KMS-11 (cell line): ENCODE data around the gene HDAC10.

Experiments used
- H2AFZ ChIP-seq: fragments of 200-600 bp; sonication (generic); 2 replicates; pipeline ENCODE4 v1.6.1; 2016; ENCODE audit warnings: antibody characterized with exemption, mixed run types, low read depth
- H3K27ac ChIP-seq: fragments of 200-600 bp; sonication (generic); 2 replicates; pipeline ENCODE4 v1.6.1; 2016; ENCODE audit warnings: mild to moderate bottlenecking, mixed run types
- H3K27me3 ChIP-seq: fragments of 200-600 bp; sonication (generic); 2 replicates; pipeline ENCODE4 v1.6.1; 2017; ENCODE audit warnings: mild to moderate bottlenecking, low read depth, mixed run types, moderate library complexity; ENCODE audit not compliant: insufficient read depth
- H3K36me3 ChIP-seq: fragments of 200-600 bp; sonication (generic); 2 replicates; pipeline ENCODE4 v1.6.1; 2017; ENCODE audit warnings: mild to moderate bottlenecking, mixed run types; ENCODE audit not compliant: insufficient read depth
- H3K4me1 ChIP-seq: fragments of 200-600 bp; sonication (generic); 2 replicates; pipeline ENCODE4 v1.6.1; 2016; ENCODE audit warnings: mild to moderate bottlenecking, low read depth, mixed run types; ENCODE audit not compliant: poor library complexity, severe bottlenecking
- H3K4me2 ChIP-seq: fragments of 200-600 bp; sonication (generic); 2 replicates; pipeline ENCODE4 v1.7.0; 2016; ENCODE audit warnings: mild to moderate bottlenecking, mixed run types
- H3K4me3 ChIP-seq: fragments of 200-600 bp; sonication (generic); IDR thresholded peaks from 2 replicates; pipeline ENCODE4 v1.6.1; 2017; ENCODE audit warnings: low read depth, low read length, mixed read lengths; ENCODE audit not compliant: insufficient read depth
- H3K79me2 ChIP-seq: fragments of 200-600 bp; sonication (generic); 2 replicates; pipeline ENCODE4 v1.6.1; 2016; ENCODE audit warnings: low read depth, mixed run types; ENCODE audit not compliant: insufficient read depth
- H3K9ac ChIP-seq: fragments of 200-600 bp; sonication (generic); 2 replicates; pipeline ENCODE4 v1.6.1; 2016; ENCODE audit warnings: mild to moderate bottlenecking, mixed run types
- H4K20me1 ChIP-seq: fragments of 200-600 bp; sonication (generic); 2 replicates; pipeline ENCODE4 v1.6.1; 2016; ENCODE audit warnings: mild to moderate bottlenecking, mixed run types; ENCODE audit not compliant: insufficient read depth
- CTCF ChIP-seq: fragments of 200-600 bp; sonication (generic); conservative IDR thresholded peaks from 2 replicates; pipeline ENCODE4 v1.6.1; 2017; ENCODE audit warnings: low read depth, mild to moderate bottlenecking, antibody characterized with exemption, low read length, moderate library complexity, mixed read lengths

The HDAC10 gene

GRCh38 chr22:50289151-50289941 lies 38.3 kb upstream of the HDAC10 start:
- H3K79me2 ChIP-seq, result no peaks in the 10 kb centered on the region
- no peaks in the 10 kb centered on the region for H3K36me3 ChIP-seq
- no peak for TF ChIP-seq CTCF
- H4K20me1 ChIP-seq, result no peaks in the 10 kb centered on the region
- no peak overlapping the region for H3K4me2 ChIP-seq
- no peak overlapping the region for H3K27ac ChIP-seq
- H3K4me3 ChIP-seq, result no peak overlapping the region
- H2AFZ ChIP-seq, result no peak overlapping the region
- no peaks in the 10 kb centered on the region for H3K4me1 ChIP-seq
- no peak overlapping the region for H3K9ac ChIP-seq
- H3K27me3 ChIP-seq, result no peaks in the 10 kb centered on the region

GRCh38 chr22:50287731-50288130 lies 36.7 kb upstream of the HDAC10 start:
- Histone ChIP-seq H2AFZ (no peak overlapping the region), H3K27ac (no peak overlapping the region), H3K4me1 (no peaks in the 10 kb centered on the region), H4K20me1 (no peaks in the 10 kb centered on the region), H3K9ac (no peak overlapping the region), H3K4me3 (no peak overlapping the region), H3K79me2 (no peaks in the 10 kb centered on the region), H3K4me2 (no peak overlapping the region), H3K27me3 (no peaks in the 10 kb centered on the region), H3K36me3 (no peaks in the 10 kb centered on the region)
- TF ChIP-seq CTCF, result no peak

DNA sequence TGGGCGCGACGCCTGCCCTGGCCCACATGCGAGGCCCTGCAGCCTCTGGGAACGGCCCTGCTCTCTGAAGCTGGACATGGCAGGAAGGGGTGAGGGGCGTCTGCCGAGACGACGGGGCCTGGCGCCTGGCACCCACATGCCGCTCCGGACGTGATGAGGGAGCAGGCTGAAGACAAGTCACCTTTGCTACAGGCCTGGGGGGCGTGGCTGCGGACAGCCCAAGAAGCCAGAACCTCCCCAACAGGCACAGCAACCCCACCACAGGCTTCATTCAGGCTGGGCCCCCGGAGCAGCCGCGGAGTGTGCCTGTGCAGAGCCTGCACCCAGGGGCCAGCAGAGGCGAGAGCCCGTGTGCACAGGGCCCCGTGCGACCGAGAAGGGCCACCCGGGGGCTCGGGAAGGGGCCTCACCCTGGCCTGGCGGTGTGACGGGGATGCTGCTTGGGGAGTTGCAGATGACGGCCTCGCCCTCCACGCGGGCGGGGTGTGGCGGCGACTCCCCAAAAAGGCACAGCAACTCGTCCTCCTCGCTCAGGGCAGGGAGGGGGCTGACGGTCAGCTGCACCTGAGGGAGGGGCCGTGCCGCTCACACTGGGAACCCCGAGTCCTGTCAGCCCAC lies 35.7 kb upstream of the HDAC10 start:
- Histone ChIP-seq H3K9ac (no peak overlapping the region), H3K27me3 (no peaks in the 10 kb centered on the region), H3K4me2 (no peak overlapping the region), H3K36me3 (no peaks in the 10 kb centered on the region), H4K20me1 (no peaks in the 10 kb centered on the region), H3K4me3 (no peak overlapping the region), H3K27ac (no peak overlapping the region), H3K79me2 (no peaks in the 10 kb centered on the region), H2AFZ (no peak overlapping the region), H3K4me1 (no peaks in the 10 kb centered on the region)
- TF ChIP-seq CTCF, result no peak

GRCh38 chr22:50286275-50286674 lies 35.2 kb upstream of the HDAC10 start:
- H3K27ac ChIP-seq, result no peak overlapping the region
- H3K4me1 ChIP-seq, result no peaks in the 10 kb centered on the region
- H4K20me1 ChIP-seq, result no peaks in the 10 kb centered on the region
- no peaks in the 10 kb centered on the region for H3K27me3 ChIP-seq
- H3K9ac ChIP-seq, result no peak overlapping the region
- TF ChIP-seq CTCF, result no peak
- H3K79me2 ChIP-seq, result no peaks in the 10 kb centered on the region
- no peak overlapping the region for H2AFZ ChIP-seq
- H3K4me3 ChIP-seq, result no peak overlapping the region
- H3K36me3 ChIP-seq, result no peaks in the 10 kb centered on the region
- no peak overlapping the region for H3K4me2 ChIP-seq
